Mesendoderm (in vitro differentiated cells): ENCODE data around the gene PEPD.
A peak's percentile ranks its signal among the peaks of the same experiment; 100 is the strongest.

Experiments
- DNase-seq: peaks from one replicate; pipeline ENCODE4 v3.0.0; 2013
- H2AK5ac ChIP-seq: 2 replicates; pipeline ENCODE4 v1.6.1; 2013; ENCODE audit warnings: low read length, inconsistent platforms
- H2BK120ac ChIP-seq: 2 replicates; pipeline ENCODE4 v1.6.1; 2013; ENCODE audit warnings: low read depth, mild to moderate bottlenecking, low read length, moderate library complexity, mixed read lengths
- H2BK15ac ChIP-seq: replicated peaks from 2 replicates; pipeline ENCODE4 v1.6.1; 2013; ENCODE audit warnings: low read depth, mild to moderate bottlenecking, moderate library complexity
- H2BK5ac ChIP-seq: 2 replicates; pipeline ENCODE4 v1.6.1; 2013; ENCODE audit warnings: low read length, inconsistent platforms
- H3K18ac ChIP-seq: 2 replicates; pipeline ENCODE4 v1.6.1; 2013; ENCODE audit warnings: mild to moderate bottlenecking, low read length, mixed read lengths
- H3K23ac ChIP-seq: one replicate; pipeline ENCODE4 v1.6.1; 2013; ENCODE audit warnings: low read length
- H3K27ac ChIP-seq: 2 replicates; pipeline ENCODE4 v1.5.1; 2013; ENCODE audit warnings: low read depth, mild to moderate bottlenecking, inconsistent platforms, low read length, moderate library complexity
- H3K27me3 ChIP-seq: 2 replicates; pipeline ENCODE4 v1.6.1; 2013; ENCODE audit warnings: low read length, control low read depth, mild to moderate bottlenecking, inconsistent platforms; ENCODE audit not compliant: insufficient read depth, poor library complexity
- H3K36me3 ChIP-seq: 2 replicates; pipeline ENCODE4 v1.6.1; 2013; ENCODE audit warnings: low read length, inconsistent platforms; ENCODE audit not compliant: control insufficient read depth, insufficient read depth
- H3K4ac ChIP-seq: one replicate; pipeline ENCODE4 v1.6.1; 2013; ENCODE audit warnings: low read depth, mild to moderate bottlenecking, low read length, moderate library complexity
- H3K4me1 ChIP-seq: 2 replicates; pipeline ENCODE4 v1.6.1; 2013; ENCODE audit warnings: low read depth, low read length, inconsistent platforms; ENCODE audit not compliant: control insufficient read depth
- H3K4me2 ChIP-seq: 2 replicates; pipeline ENCODE4 v1.6.1; 2013; ENCODE audit warnings: low read length
- H3K4me3 ChIP-seq: 2 replicates; pipeline ENCODE4 v1.5.1; 2013; ENCODE audit warnings: mild to moderate bottlenecking, low read length
- H3K56ac ChIP-seq: one replicate; pipeline ENCODE4 v1.6.1; 2013; ENCODE audit warnings: low read length
- H3K79me1 ChIP-seq: 2 replicates; pipeline ENCODE4 v1.6.1; 2013; ENCODE audit warnings: low read length, inconsistent platforms
- H3K79me2 ChIP-seq: 2 replicates; pipeline ENCODE4 v1.6.1; 2013; ENCODE audit warnings: mild to moderate bottlenecking, low read length; ENCODE audit not compliant: control insufficient read depth, insufficient read depth
- H3K9ac ChIP-seq: 2 replicates; pipeline ENCODE4 v1.6.1; 2013; ENCODE audit warnings: low read length, inconsistent platforms
- H4K5ac ChIP-seq: one replicate; pipeline ENCODE4 v1.6.1; 2013; ENCODE audit warnings: low read length
- H4K8ac ChIP-seq: one replicate; pipeline ENCODE4 v1.6.1; 2013; ENCODE audit warnings: low read depth, mild to moderate bottlenecking, control low read depth, low read length, moderate library complexity
- WGBS: extraction: QIAGEN DNeasy Blood & Tissue Kit; methylation state at CpG from one replicate; pipeline ENCODE4 v1.1.7; 2013; ENCODE audit warnings: low lambda C conversion rate, missing lambda C conversion rate; ENCODE audit not compliant: insufficient coverage; ENCODE audit errors: extremely low coverage; 5-methylcytosine and 5-hydroxymethylcytosine counted together

The PEPD gene

GRCh38 chr19:33398361-33399060 is 123.1 kb downstream of the PEPD start:
- Histone ChIP-seq H3K18ac (no peak overlapping the region), H2BK15ac (no peak overlapping the region), H3K79me1 (no peaks in the 10 kb centered on the region), H3K56ac (no peak overlapping the region), H4K8ac (no peak overlapping the region), H3K36me3 (no peaks in the 10 kb centered on the region), H3K9ac (no peak overlapping the region), H2AK5ac (no peak overlapping the region), H3K4me3 (no peak overlapping the region), H2BK5ac (no peak overlapping the region), H3K4me1 (no peaks in the 10 kb centered on the region), H3K79me2 (no peaks in the 10 kb centered on the region), H3K4ac (no peak overlapping the region), H4K5ac (no peak overlapping the region), H3K27me3 (no peaks in the 10 kb centered on the region), H3K4me2 (no peak overlapping the region), H3K27ac (no peak overlapping the region), H3K23ac (no peak overlapping the region), H2BK120ac (no peak overlapping the region)
- WGBS: no CpG with 5 or more reads among the region's 19 CpGs
- DNase-seq: no peak

- Histone ChIP-seq H3K4ac (no peak overlapping the region), H4K5ac (no peak overlapping the region), H3K79me1 (no peaks in the 10 kb centered on the region), H3K4me2 (no peak overlapping the region), H2AK5ac (no peak overlapping the region), H3K56ac (peak overlapping the region; percentile 15), H3K18ac (no peak overlapping the region), H3K27me3 (no peaks in the 10 kb centered on the region), H2BK5ac (no peak overlapping the region), H3K9ac (no peak overlapping the region), H4K8ac (no peak overlapping the region), H2BK120ac (no peak overlapping the region), H3K4me3 (no peak overlapping the region), H3K23ac (no peak overlapping the region), H3K27ac (no peak overlapping the region), H3K36me3 (no peaks in the 10 kb centered on the region), H3K79me2 (no peaks in the 10 kb centered on the region), H2BK15ac (no peak overlapping the region), H3K4me1 (no peaks in the 10 kb centered on the region)
- DNase-seq: no peak
- WGBS: no CpG with 5 or more reads among the region's 15 CpGs
These were observed 123.8 kb downstream of the PEPD start for GRCh38 chr19:33397536-33398360.

GRCh38 chr19:33396701-33397535 is 124.7 kb downstream of the PEPD start:
- H3K23ac ChIP-seq: no peak overlapping the region
- no peak overlapping the region for H2BK15ac ChIP-seq
- no peak overlapping the region for H2AK5ac ChIP-seq
- no peak overlapping the region for H2BK120ac ChIP-seq
- no peak overlapping the region for H3K4ac ChIP-seq
- H3K36me3 ChIP-seq: no peaks in the 10 kb centered on the region
- no peak overlapping the region for H2BK5ac ChIP-seq
- no peak overlapping the region for H3K4me3 ChIP-seq
- no peak overlapping the region for H3K18ac ChIP-seq
- no peaks in the 10 kb centered on the region for H3K27me3 ChIP-seq
- no peak overlapping the region for H3K9ac ChIP-seq
- no peaks in the 10 kb centered on the region for H3K4me1 ChIP-seq
- H3K4me2 ChIP-seq: no peak overlapping the region
- H4K5ac ChIP-seq: no peak overlapping the region
- no peak overlapping the region for H3K27ac ChIP-seq
- peak overlapping the region; percentile 25 for H3K56ac ChIP-seq
- peak; percentile 61 for DNase-seq
- no CpG with 5 or more reads among the region's 30 CpGs for WGBS
- H3K79me2 ChIP-seq: no peaks in the 10 kb centered on the region
- H3K79me1 ChIP-seq: no peaks in the 10 kb centered on the region
- no peak overlapping the region for H4K8ac ChIP-seq

- H3K79me1 ChIP-seq: no peaks in the 10 kb centered on the region
- no peak overlapping the region for H3K27ac ChIP-seq
- H3K27me3 ChIP-seq: no peaks in the 10 kb centered on the region
- H3K4me2 ChIP-seq: no peak overlapping the region
- no peaks in the 10 kb centered on the region for H3K79me2 ChIP-seq
- H3K4ac ChIP-seq: no peak overlapping the region
- no peaks in the 10 kb centered on the region for H3K36me3 ChIP-seq
- no peak for DNase-seq
- H4K8ac ChIP-seq: no peak overlapping the region
- H3K23ac ChIP-seq: no peak overlapping the region
- no peak overlapping the region for H3K56ac ChIP-seq
- no peak overlapping the region for H3K18ac ChIP-seq
- no peaks in the 10 kb centered on the region for H3K4me1 ChIP-seq
- H3K4me3 ChIP-seq: no peak overlapping the region
- H2BK15ac ChIP-seq: no peak overlapping the region
- no peak overlapping the region for H3K9ac ChIP-seq
- H4K5ac ChIP-seq: no peak overlapping the region
- no CpG with 5 or more reads among the region's 31 CpGs for WGBS
- H2BK5ac ChIP-seq: no peak overlapping the region
- H2BK120ac ChIP-seq: no peak overlapping the region
- H2AK5ac ChIP-seq: no peak overlapping the region
These were observed 125.7 kb downstream of the PEPD start for GRCh38 chr19:33395561-33396550.
